H1 (cell line): ENCODE measurements around the gene NDUFA11. TPM values are rescaled to one million over a fixed set of nuclear protein-coding genes. Genes with fewer than 3 reads are reported as not detected.

Experiments used
- CTCF ChIA-PET: fragments of 300-600 bp; sonication (Branson Sonifier 250); formaldehyde crosslinking; loops from one replicate; lab custom pipeline; 2021; ENCODE audit not compliant: partially characterized antibody; lab: Charles Lee
- POLR2A ChIA-PET: fragments of 300-600 bp; sonication (Branson Sonifier 250); formaldehyde crosslinking; loops from one replicate; lab custom pipeline; 2021; ENCODE audit warnings: inconsistent platforms; ENCODE audit not compliant: partially characterized antibody; lab: Charles Lee
- DNase-seq, 2 experiments: peaks; one replicate each; pipeline versions ENCODE4 v3.0.0 to v3.0.0-alpha.2; 2010 to 2022; ENCODE audit warnings: low spot score in 2 of 2, low read depth in 1 of 2, mixed read lengths in 1 of 2
- FAIRE-seq: peaks from 2 replicates; lab custom pipeline; 2011; peaks lifted over from hg19 to GRCh38; lab: Jason Lieb, UNC
- H2AFZ ChIP-seq: 2 replicates; pipeline ENCODE4 v1.8.1; 2012; ENCODE audit warnings: low read length, inconsistent platforms
- H2AK5ac ChIP-seq: 2 replicates; pipeline ENCODE4 v1.6.1; 2013; ENCODE audit warnings: low read depth, low read length
- H2BK120ac ChIP-seq: replicated peaks from 2 replicates; pipeline ENCODE3; 2013; ENCODE audit warnings: low read depth, low read length, inconsistent platforms
- H2BK12ac ChIP-seq: 2 replicates; pipeline ENCODE4 v1.6.1; 2013; ENCODE audit warnings: low read depth, low read length
- H2BK15ac ChIP-seq: 2 replicates; pipeline ENCODE4 v1.6.1; 2013; ENCODE audit warnings: low read length
- H2BK20ac ChIP-seq: 2 replicates; pipeline ENCODE4 v1.6.1; 2013; ENCODE audit warnings: low read length
- H2BK5ac ChIP-seq: 2 replicates; pipeline ENCODE4 v1.6.1; 2013; ENCODE audit warnings: low read depth, low read length
- H3K14ac ChIP-seq: 2 replicates; pipeline ENCODE4 v1.6.1; 2013; ENCODE audit warnings: inconsistent platforms; ENCODE audit not compliant: insufficient read length
- H3K18ac ChIP-seq: 2 replicates; pipeline ENCODE4 v1.6.1; 2013; ENCODE audit warnings: low read length; ENCODE audit errors: extremely low read depth
- H3K23ac ChIP-seq: 2 replicates; pipeline ENCODE4 v1.6.1; 2013; ENCODE audit warnings: inconsistent platforms; ENCODE audit not compliant: insufficient read length
- H3K23me2 ChIP-seq: 2 replicates; pipeline ENCODE4 v1.6.1; 2013; ENCODE audit warnings: low read depth, low read length
- H3K27ac ChIP-seq: 2 replicates; pipeline ENCODE4 v1.6.1; 2011; ENCODE audit warnings: low read depth, low read length, inconsistent platforms
- H3K27me3 ChIP-seq, 4 experiments: replicated peaks in 1 of 4; 1 replicate in 1 of 4; 2 replicates in 3 of 4; pipeline versions ENCODE4 v1.6.1 to v1.8.1; 2011 to 2013; ENCODE audit warnings: low read length in 3 of 4, mild to moderate bottlenecking in 3 of 4, inconsistent platforms in 2 of 4, mixed read lengths in 2 of 4, moderate library complexity in 1 of 4; ENCODE audit not compliant: control insufficient read depth in 3 of 4, insufficient read depth in 3 of 4; ENCODE audit errors: extremely low read depth in 1 of 4
- H3K36me3 ChIP-seq, 4 experiments: 2 replicates each; pipeline versions ENCODE4 v1.6.1 to v1.8.1; 2011 to 2013; ENCODE audit warnings: mild to moderate bottlenecking in 4 of 4, low read length in 3 of 4, moderate library complexity in 2 of 4, control low read depth in 1 of 4, inconsistent platforms in 1 of 4; ENCODE audit not compliant: insufficient read depth in 4 of 4, control insufficient read depth in 2 of 4
- H3K4ac ChIP-seq: replicated peaks from 2 replicates; pipeline ENCODE3; 2013; ENCODE audit warnings: low read length, low read depth, mixed read lengths, inconsistent platforms; ENCODE audit not compliant: insufficient read length
- H3K4me1 ChIP-seq, 4 experiments: replicated peaks in 1 of 4; 1 replicate in 1 of 4; 2 replicates in 3 of 4; pipeline versions ENCODE4 v1.6.1 to v1.8.1; 2011 to 2013; ENCODE audit warnings: low read length in 3 of 4, inconsistent platforms in 2 of 4, mixed read lengths in 1 of 4; ENCODE audit not compliant: insufficient read depth in 4 of 4, control insufficient read depth in 3 of 4
- H3K4me2 ChIP-seq, 2 experiments: 2 replicates each; pipeline versions ENCODE4 v1.6.1 to v1.8.1; 2011 to 2013; ENCODE audit warnings: low read depth in 2 of 2, low read length in 2 of 2, control low read depth in 1 of 2, inconsistent platforms in 1 of 2, mild to moderate bottlenecking in 1 of 2; ENCODE audit not compliant: insufficient read depth in 1 of 2
- H3K4me3 ChIP-seq, 4 experiments: fragments of 200-600, 300-600 bp in 1 of 4; sonication (generic), shearing (Covaris generic), sonication (Bioruptor Twin) in 1 of 4; 2 replicates each; pipeline versions ENCODE4 v1.5.1 to v1.8.1; 2011 to 2016; ENCODE audit warnings: low read length in 4 of 4, low read depth in 3 of 4, control low read depth in 2 of 4, inconsistent platforms in 2 of 4, mild to moderate bottlenecking in 2 of 4, mixed read lengths in 1 of 4, moderate library complexity in 1 of 4; ENCODE audit not compliant: insufficient read depth in 2 of 4; ENCODE audit errors: extremely low read depth in 1 of 4
- H3K56ac ChIP-seq: replicated peaks from 2 replicates; pipeline ENCODE3; 2013; ENCODE audit warnings: low read depth, mild to moderate bottlenecking, mixed read lengths, low read length, inconsistent platforms; ENCODE audit not compliant: insufficient read length
- H3K79me1 ChIP-seq: 2 replicates; pipeline ENCODE4 v1.6.1; 2013; ENCODE audit warnings: low read depth, low read length, control low read depth
- H3K79me2 ChIP-seq, 2 experiments: 2 replicates each; pipeline versions ENCODE4 v1.6.1 to v1.8.1; 2012 to 2013; ENCODE audit warnings: low read length in 2 of 2, mild to moderate bottlenecking in 2 of 2, inconsistent platforms in 1 of 2; ENCODE audit not compliant: insufficient read depth in 2 of 2, control insufficient read depth in 1 of 2
- H3K9ac ChIP-seq, 4 experiments: replicated peaks in 1 of 4; 1 replicate in 1 of 4; 2 replicates in 3 of 4; pipeline versions ENCODE4 v1.6.1 to v1.8.1; 2011 to 2013; ENCODE audit warnings: low read depth in 3 of 4, low read length in 3 of 4, control low read depth in 2 of 4, mild to moderate bottlenecking in 2 of 4, moderate library complexity in 2 of 4, inconsistent platforms in 1 of 4; ENCODE audit errors: extremely low read depth in 1 of 4
- H3K9me3 ChIP-seq, 2 experiments: 2 replicates each; pipeline versions ENCODE4 v1.6.1 to v1.8.1; 2012 to 2013; ENCODE audit warnings: mild to moderate bottlenecking in 2 of 2, moderate library complexity in 2 of 2, control low read depth in 1 of 2, inconsistent platforms in 1 of 2, low read depth in 1 of 2, low read length in 1 of 2, mixed read lengths in 1 of 2; ENCODE audit not compliant: insufficient read depth in 2 of 2
- H4K20me1 ChIP-seq, 2 experiments: replicated peaks in 1 of 2; 2 replicates each; pipeline versions ENCODE3 to v1.8.1; 2011 to 2013; ENCODE audit warnings: inconsistent platforms in 2 of 2, low read length in 2 of 2, mild to moderate bottlenecking in 1 of 2; ENCODE audit not compliant: insufficient read depth in 2 of 2, control insufficient read depth in 1 of 2
- H4K5ac ChIP-seq: 2 replicates; pipeline ENCODE4 v1.6.1; 2013; ENCODE audit warnings: low read length, low read depth, mixed read lengths, inconsistent platforms; ENCODE audit not compliant: insufficient read length
- H4K8ac ChIP-seq: 2 replicates; pipeline ENCODE4 v1.8.0; 2013; ENCODE audit warnings: mild to moderate bottlenecking, moderate library complexity, low read length, inconsistent platforms; ENCODE audit not compliant: insufficient read depth; ENCODE audit errors: extremely low read depth
- H4K91ac ChIP-seq: replicated peaks from 2 replicates; pipeline ENCODE3; 2013; ENCODE audit warnings: low read length, mixed read lengths, inconsistent platforms; ENCODE audit not compliant: insufficient read length
- ATF2 ChIP-seq: IDR thresholded peaks from 2 replicates; pipeline ENCODE4 v1.6.1; 2012; ENCODE audit warnings: low read length, inconsistent platforms
- EP300 ChIP-seq, 2 experiments: IDR thresholded peaks; 1 replicate in 1 of 2; 2 replicates in 1 of 2; pipeline ENCODE4 v1.6.1; 2011 to 2012; ENCODE audit warnings: low read depth in 2 of 2, low read length in 2 of 2, mild to moderate bottlenecking in 2 of 2, borderline replicate concordance in 1 of 2, inconsistent platforms in 1 of 2, moderate library complexity in 1 of 2
- HDAC6 ChIP-seq: IDR thresholded peaks from one replicate; pipeline ENCODE4 v1.7.1; 2012; ENCODE audit warnings: low read depth, mild to moderate bottlenecking, inconsistent platforms, low read length, moderate library complexity
- JUND ChIP-seq: IDR thresholded peaks from 2 replicates; pipeline ENCODE4 v1.6.1; 2011; ENCODE audit warnings: mild to moderate bottlenecking, improper control_type of control experiment, low read length
- NANOG ChIP-seq: IDR thresholded peaks from 2 replicates; pipeline ENCODE4 v1.6.1; 2011; ENCODE audit warnings: low read length, low read depth, mild to moderate bottlenecking, inconsistent platforms; ENCODE audit not compliant: insufficient read depth, poor library complexity, severe bottlenecking
- RFX5 ChIP-seq: IDR thresholded peaks from 2 replicates; pipeline ENCODE4 v1.6.1; 2011; ENCODE audit warnings: low read depth, low read length, improper control_type of control experiment, borderline replicate concordance
- SP2 ChIP-seq: IDR thresholded peaks from 2 replicates; pipeline ENCODE4 v1.6.1; 2012; ENCODE audit warnings: mild to moderate bottlenecking, low read length, inconsistent platforms
- WGBS, 2 experiments: shearing (Covaris generic) in 1 of 2; methylation state at CpG; one replicate each; pipeline versions ENCODE4 v1.1.6 to v1.1.7; 2013 to 2015; ENCODE audit warnings: low lambda C conversion rate in 2 of 2, mixed read lengths in 2 of 2, inconsistent platforms in 1 of 2, low coverage in 1 of 2, missing lambda C conversion rate in 1 of 2; ENCODE audit not compliant: insufficient replicate concordance in 2 of 2, insufficient coverage in 1 of 2, insufficient read length in 1 of 2; ENCODE audit errors: extremely low coverage in 1 of 2, missing lambda C conversion rate in 1 of 2; 5-methylcytosine and 5-hydroxymethylcytosine counted together
- polyA plus RNA-seq, 7 experiments: library from polyadenylated mRNA; depleted of rRNA in 3 of 7; stranded (reverse) in 5 of 7; unstranded in 2 of 7; fragments of >200 nt in 5 of 7; fragments of 200-250 nt in 2 of 7; gene quantifications; 1 replicate in 5 of 7; 2 replicates in 1 of 7; 4 replicates in 1 of 7; pipeline versions ENCODE4 v1.2.1 to v1.2.3, GENCODE V29; 2011 to 2013; ENCODE audit warnings: missing spikeins in 2 of 7, mixed read lengths in 2 of 7
- total RNA-seq: library from RNA; stranded (reverse); fragmentation: NEBNext Ultra II Directional; extraction: Animal tissue kit (Norgen Biotek cat#: 25700); gene quantifications from 2 replicates; pipeline ENCODE4 v1.2.1, GENCODE V29; 2021

NDUFA11 gene
- total and polyA plus RNA-seq, 2 of the 8 experiments (the other 6 are each of a cell fraction or from before 2014, with no cell fraction given) = 205 to 1,037 TPM

GRCh38 chr19:5882421-5882968 is 21.1 kb downstream of the NDUFA11 start:
- POLR2A ChIA-PET = interaction anchor here (1.0 to 2.2 kb wide), 4 partner anchors 8 to 88 kb away, joined by 3 to 6 read pairs (median 4); no protein-coding TSS in a partner anchor
- no peak overlapping the region for H4K8ac ChIP-seq
- H2BK20ac ChIP-seq = 0 out of 2 replicates have a peak overlapping the region, but pooled peaks have one; percentile 4
- peak overlapping the region; percentile 36; the same call in 1 of the 2 replicates for H3K18ac ChIP-seq
- no peaks in the 10 kb centered on the region for H3K36me3 ChIP-seq
- no peak overlapping the region for H3K27ac ChIP-seq
- H4K20me1 ChIP-seq = no peaks in the 10 kb centered on the region
- H2BK120ac ChIP-seq = no peak overlapping the region
- H4K91ac ChIP-seq = peak overlapping the region; percentile 84
- no peak overlapping the region for H3K4me2 ChIP-seq
- no peak overlapping the region for H3K9ac ChIP-seq
- no peak overlapping the region for H2BK5ac ChIP-seq
- H3K4me3 ChIP-seq = no peak overlapping the region
- H3K23ac ChIP-seq = no peak overlapping the region
- H4K5ac ChIP-seq = no peak overlapping the region
- 78% methylated on average over 9 of the region's 9 CpGs; no CpG with 5 or more reads in 1 of the 2 experiments for WGBS, 2 experiments
- H3K23me2 ChIP-seq = no peaks in the 10 kb centered on the region
- FAIRE-seq = no peak
- TF ChIP-seq SP2 (no peak), NANOG (no peak), RFX5 (no peak), HDAC6 (no peak), ATF2 (no peak), JUND (no peak), EP300 (IDR thresholded peaks at IDR 0.05; ENCODE audit: borderline replicate concordance in 1 of 2, low read depth in 2 of 2, low read length in 2 of 2) (no peak)
- TF ChIP-seq, all 59 proteins: peak for 0
- no peak overlapping the region for H2AK5ac ChIP-seq
- H3K4me1 ChIP-seq = peaks cover 0 to 17% (median 6%) of the 10 kb centered on the region in 4 experiments; a peak in 6 of 7 replicates
- H3K27me3 ChIP-seq = peaks cover 0 to 2% (median under 1%) of the 10 kb centered on the region in 4 experiments; a peak in 1 of 7 replicates
- no peaks in the 10 kb centered on the region for H3K79me2 ChIP-seq
- no peak overlapping the region for H3K56ac ChIP-seq
- H2AFZ ChIP-seq = no peak overlapping the region
- H2BK12ac ChIP-seq = no peak overlapping the region
- H3K79me1 ChIP-seq = no peaks in the 10 kb centered on the region
- CTCF ChIA-PET = interaction anchor here (0.8 to 1.6 kb wide), 5 partner anchors 9 to 188 kb away, joined by 3 to 9 read pairs (median 4); no protein-coding TSS in a partner anchor
- DNase-seq = no peak
- H3K4ac ChIP-seq = no peak overlapping the region
- no peaks in the 10 kb centered on the region for H3K9me3 ChIP-seq
- H2BK15ac ChIP-seq = no peak overlapping the region
- no peak overlapping the region for H3K14ac ChIP-seq
